Measurements from ENCODE around the gene GPRIN2. TPM values are rescaled to one million over a fixed set of nuclear protein-coding genes. Genes with fewer than 3 reads are reported as not detected.

Gene GPRIN2
- polyA plus RNA-seq, 3 donors: not detected

GRCh38 chr10:46536781-46537180 lies 19.7 kb downstream of the GPRIN2 start:
- 83% methylated on average over 4 of the region's 5 CpGs for WGBS (ENCODE audit: insufficient coverage)
- no peak overlapping the region for H3K27ac Mint-ChIP-seq
- no peak overlapping the region for H3K4me2 ChIP-seq (replicated peaks; ENCODE audit: extremely low read depth, low read length, poor library complexity, severe bottlenecking)
- no peaks in the 10 kb centered on the region for H3K9me3 ChIP-seq (replicated peaks in 1 of 2; ENCODE audit: control insufficient read depth in 1 of 2, insufficient read depth in 1 of 2, low read length in 2 of 2)
- H3K4me3 Mint-ChIP-seq: no peak overlapping the region
- no peaks in the 10 kb centered on the region for H4K20me1 ChIP-seq (ENCODE audit: insufficient read depth, low read length)
- no peak overlapping the region for H3K9ac ChIP-seq (ENCODE audit: insufficient read depth, low read length, poor library complexity, severe bottlenecking)
- no peaks in the 10 kb centered on the region for H3K79me2 ChIP-seq (ENCODE audit: insufficient read depth, low read length)
- H3K36me3 Mint-ChIP-seq: no peaks in the 10 kb centered on the region
- H3K4me1 Mint-ChIP-seq: peaks cover 4% of the 10 kb centered on the region
- no peak for TF ChIP-seq CTCF (IDR thresholded peaks at IDR 0.05)
- peaks cover 21 to 41% (median 35%) of the 10 kb centered on the region in 3 donors for H3K27me3 Mint-ChIP-seq (ENCODE audit: low read depth in 3 of 3)
- H3K4me1 ChIP-seq (ENCODE audit: control insufficient read depth in 1 of 2, insufficient read depth in 2 of 2, low read length in 2 of 2): peaks cover 0 to 2% of the 10 kb centered on the region in 2 donors
- no peaks in the 10 kb centered on the region for H3K36me3 ChIP-seq (replicated peaks in 1 of 2; ENCODE audit: control insufficient read depth in 1 of 2, insufficient read depth in 2 of 2, low read length in 2 of 2)
- intact Hi-C loops (cut with micrococcal nuclease): no loop called here
- peaks cover 0 to 6% (median 0%) of the 10 kb centered on the region in 7 donors for H3K9me3 Mint-ChIP-seq
- no peak overlapping the region for H3K27ac ChIP-seq (ENCODE audit: low read depth in 1 of 2, low read length in 2 of 2)
- no peak for DNase-seq
- no peak overlapping the region for H3K4me3 ChIP-seq (replicated peaks in 1 of 3; ENCODE audit: low read depth in 2 of 3, low read length in 3 of 3)
- no peak overlapping the region for H2AFZ ChIP-seq (ENCODE audit: insufficient read depth, low read depth, low read length, poor library complexity, severe bottlenecking)
- peaks cover 14 to 45% of the 10 kb centered on the region in 2 donors for H3K27me3 ChIP-seq (ENCODE audit: control insufficient read depth in 2 of 2, insufficient read depth in 2 of 2, low read length in 2 of 2)

DNA sequence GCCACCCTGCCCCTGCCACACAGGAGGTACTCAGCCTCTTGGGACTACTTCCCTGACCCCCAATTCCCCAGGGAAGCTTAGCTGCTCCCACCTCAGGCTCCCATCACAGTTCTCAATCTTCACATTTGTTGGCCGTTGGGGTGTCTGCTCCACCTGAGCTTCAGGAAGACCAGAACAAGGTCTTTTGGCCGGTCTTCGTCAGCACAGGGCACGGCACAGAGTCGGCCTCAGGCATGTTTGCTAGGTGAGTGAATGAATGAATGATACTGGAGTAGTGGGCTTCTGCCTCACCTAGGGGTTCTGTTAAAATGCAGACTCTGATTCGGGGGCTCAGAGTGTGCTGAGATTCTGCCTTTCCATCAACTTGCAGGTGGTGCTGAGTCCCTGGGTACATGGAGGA lies 20.3 kb downstream of the GPRIN2 start:
- H3K4me1 Mint-ChIP-seq: peaks cover 4% of the 10 kb centered on the region
- intact Hi-C loops (cut with micrococcal nuclease): no loop called here

More for the DNA sequence above, 20.3 kb downstream of the GPRIN2 start:
- no peak for DNase-seq
- Histone ChIP-seq H3K27me3 (ENCODE audit: control insufficient read depth in 2 of 2, insufficient read depth in 2 of 2, low read length in 2 of 2) (peaks cover 14 to 40% of the 10 kb centered on the region in 2 donors), H2AFZ (ENCODE audit: insufficient read depth, low read depth, low read length, poor library complexity, severe bottlenecking) (no peak overlapping the region), H3K9me3 (replicated peaks in 1 of 2; ENCODE audit: control insufficient read depth in 1 of 2, insufficient read depth in 1 of 2, low read length in 2 of 2) (no peaks in the 10 kb centered on the region), H3K27ac (ENCODE audit: low read depth in 1 of 2, low read length in 2 of 2) (no peak overlapping the region), H3K4me2 (replicated peaks; ENCODE audit: extremely low read depth, low read length, poor library complexity, severe bottlenecking) (no peak overlapping the region), H3K79me2 (ENCODE audit: insufficient read depth, low read length) (no peaks in the 10 kb centered on the region), H3K9ac (ENCODE audit: insufficient read depth, low read length, poor library complexity, severe bottlenecking) (no peak overlapping the region), H3K4me3 (replicated peaks in 1 of 3; ENCODE audit: low read depth in 2 of 3, low read length in 3 of 3) (no peak overlapping the region), H3K4me1 (ENCODE audit: control insufficient read depth in 1 of 2, insufficient read depth in 2 of 2, low read length in 2 of 2) (peaks cover 0 to 2% of the 10 kb centered on the region in 2 donors), H3K36me3 (replicated peaks in 1 of 2; ENCODE audit: control insufficient read depth in 1 of 2, insufficient read depth in 2 of 2, low read length in 2 of 2) (no peaks in the 10 kb centered on the region), H4K20me1 (ENCODE audit: insufficient read depth, low read length) (no peaks in the 10 kb centered on the region)
- Mint-ChIP-seq H3K27ac (no peak overlapping the region), H3K9me3 (peaks cover 0 to 6% (median 0%) of the 10 kb centered on the region in 7 donors), H3K4me3 (peak overlapping the region in 1 of 2 donors; percentile 50), H3K27me3 (ENCODE audit: low read depth in 3 of 3) (peaks cover 21 to 36% (median 32%) of the 10 kb centered on the region in 3 donors), H3K36me3 (no peaks in the 10 kb centered on the region)
- 94% methylated on average over 6 of the region's 6 CpGs for WGBS (ENCODE audit: insufficient coverage)
- no peak for TF ChIP-seq CTCF (IDR thresholded peaks at IDR 0.05)
